DND-41 (cell line): ENCODE measurements around the gene COL8A1.

ENCODE experiments used
- ATAC-seq: fragments of 200-7000 bp; cut with Tn5 transposase; 3 replicates; pipeline ENCODE4 v1.9.1; 2021; ENCODE audit warnings: low read depth; ENCODE audit not compliant: insufficient read depth
- DNase-seq: peaks from one replicate; pipeline ENCODE4 v3.0.0-alpha.2; 2020
- H2AFZ ChIP-seq: 2 replicates; pipeline ENCODE4 v1.6.0; 2012; ENCODE audit warnings: low read depth, low read length
- H3K27ac ChIP-seq: 2 replicates; pipeline ENCODE4 v1.5.1; 2012; ENCODE audit warnings: low read length, inconsistent platforms
- H3K27me3 ChIP-seq: fragments of 200-600 bp; sonication (generic); 2 replicates; pipeline ENCODE4 v1.6.0; 2012; ENCODE audit warnings: low read length, mild to moderate bottlenecking, inconsistent platforms; ENCODE audit not compliant: insufficient read depth, poor library complexity
- H3K36me3 ChIP-seq: 2 replicates; pipeline ENCODE4 v1.5.1; 2012; ENCODE audit warnings: low read length, inconsistent platforms; ENCODE audit not compliant: insufficient read depth
- H3K4me1 ChIP-seq: 2 replicates; pipeline ENCODE4 v1.5.1; 2012; ENCODE audit warnings: mild to moderate bottlenecking, low read length; ENCODE audit not compliant: insufficient read depth
- H3K4me2 ChIP-seq: 2 replicates; pipeline ENCODE4 v1.6.0; 2012; ENCODE audit warnings: mild to moderate bottlenecking, moderate library complexity, low read length, inconsistent platforms; ENCODE audit not compliant: insufficient read depth
- H3K4me3 ChIP-seq, 2 experiments: fragments of 200-600 bp in 1 of 2; shearing (Covaris generic) in 1 of 2; 2 replicates each; pipeline ENCODE4 v1.5.1; 2012 to 2016; ENCODE audit warnings: inconsistent platforms in 2 of 2, low read length in 2 of 2, mild to moderate bottlenecking in 2 of 2, low read depth in 1 of 2, moderate library complexity in 1 of 2
- H3K79me2 ChIP-seq: 2 replicates; pipeline ENCODE4 v1.6.0; 2012; ENCODE audit warnings: low read length, inconsistent platforms; ENCODE audit not compliant: insufficient read depth
- H3K9ac ChIP-seq: 2 replicates; pipeline ENCODE4 v1.6.0; 2012; ENCODE audit warnings: low read depth, mild to moderate bottlenecking, inconsistent platforms, low read length, moderate library complexity
- H3K9me3 ChIP-seq: 2 replicates; pipeline ENCODE4 v1.5.1; 2012; ENCODE audit warnings: low read length, moderate library complexity, mild to moderate bottlenecking, inconsistent platforms; ENCODE audit not compliant: insufficient read depth, severe bottlenecking
- H4K20me1 ChIP-seq: 2 replicates; pipeline ENCODE4 v1.6.0; 2012; ENCODE audit warnings: low read length; ENCODE audit not compliant: insufficient read depth
- CTCF ChIP-seq: IDR thresholded peaks from 2 replicates; pipeline ENCODE4 v1.5.1; 2012; ENCODE audit warnings: borderline replicate concordance, low read length, moderate library complexity, mild to moderate bottlenecking; ENCODE audit not compliant: poor library complexity, severe bottlenecking; ENCODE audit errors: extremely low read depth
- EZH2 ChIP-seq: IDR thresholded peaks from 3 replicates; pipeline ENCODE4 v1.6.1; 2012; ENCODE audit warnings: borderline replicate concordance, low read depth, mild to moderate bottlenecking, moderate library complexity, low read length, inconsistent platforms; ENCODE audit not compliant: severe bottlenecking

The COL8A1 gene

GRCh38 chr3:99648101-99648500, 9.7 kb downstream of the COL8A1 start:
- Histone ChIP-seq H3K4me3 (no peak overlapping the region), H3K9me3 (no peaks in the 10 kb centered on the region), H3K27ac (no peak overlapping the region), H4K20me1 (no peaks in the 10 kb centered on the region), H3K36me3 (no peaks in the 10 kb centered on the region), H3K9ac (no peak overlapping the region), H3K79me2 (no peaks in the 10 kb centered on the region), H2AFZ (no peak overlapping the region), H3K27me3 (no peaks in the 10 kb centered on the region), H3K4me2 (no peak overlapping the region), H3K4me1 (no peaks in the 10 kb centered on the region)
- ATAC-seq (no peak), DNase-seq (no peak)
- no peak for TF ChIP-seq EZH2
- TF ChIP-seq CTCF, result no peak

DNA sequence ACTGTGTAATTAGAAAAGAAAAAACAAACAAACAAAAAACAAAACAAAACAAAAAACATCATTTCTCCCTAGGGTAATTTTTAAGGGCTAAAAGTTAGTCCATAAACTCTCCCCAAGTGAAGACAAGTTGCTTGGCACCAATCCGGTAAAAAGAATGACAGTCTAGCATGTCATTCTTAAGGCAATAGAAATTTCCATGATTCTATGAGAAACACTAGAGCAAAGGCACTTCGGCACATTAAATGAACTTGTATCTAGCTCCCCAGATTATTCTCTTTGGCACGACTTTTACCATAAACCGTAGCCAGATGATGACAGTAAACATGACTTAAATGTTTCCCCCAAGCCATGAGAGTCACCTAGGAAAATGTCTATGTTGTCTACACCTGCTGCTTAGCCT, 10.1 kb downstream of the COL8A1 start:
- Histone ChIP-seq H2AFZ (no peak overlapping the region), H3K36me3 (no peaks in the 10 kb centered on the region), H3K4me3 (no peak overlapping the region), H3K4me2 (no peak overlapping the region), H3K9me3 (no peaks in the 10 kb centered on the region), H4K20me1 (no peaks in the 10 kb centered on the region), H3K27ac (no peak overlapping the region), H3K79me2 (no peaks in the 10 kb centered on the region), H3K4me1 (no peaks in the 10 kb centered on the region), H3K27me3 (no peaks in the 10 kb centered on the region), H3K9ac (no peak overlapping the region)
- ATAC-seq (no peak), DNase-seq (no peak)
- TF ChIP-seq CTCF (no peak), EZH2 (no peak)

DNA sequence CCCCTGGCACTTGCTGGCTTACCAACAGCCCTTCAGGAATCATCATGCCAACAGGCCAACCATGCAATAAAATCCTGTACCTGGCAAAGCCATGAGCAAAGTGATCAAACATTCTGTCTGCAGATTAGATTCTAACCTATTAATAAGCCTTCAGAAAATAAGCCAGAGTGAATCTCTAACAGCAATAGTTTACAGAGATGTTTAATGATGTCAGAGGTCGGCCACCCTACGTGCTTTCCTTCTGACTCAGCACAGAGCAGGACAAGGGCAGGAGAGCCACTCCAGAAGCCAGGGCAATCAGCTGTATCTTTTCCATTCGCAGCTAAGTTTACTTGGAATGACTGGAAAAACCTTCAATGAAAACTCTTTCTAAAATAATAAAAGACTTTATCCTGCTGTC, 13.1 kb downstream of the COL8A1 start:
- ATAC-seq, result no peak
- H3K4me3 ChIP-seq, result no peak overlapping the region
- H3K36me3 ChIP-seq, result no peaks in the 10 kb centered on the region
- no peak for DNase-seq
- no peak overlapping the region for H2AFZ ChIP-seq
- H4K20me1 ChIP-seq, result no peaks in the 10 kb centered on the region
- no peaks in the 10 kb centered on the region for H3K9me3 ChIP-seq
- TF ChIP-seq EZH2 (no peak), CTCF (no peak)
- H3K4me2 ChIP-seq, result no peak overlapping the region
- no peaks in the 10 kb centered on the region for H3K27me3 ChIP-seq
- no peaks in the 10 kb centered on the region for H3K4me1 ChIP-seq
- no peak overlapping the region for H3K9ac ChIP-seq
- H3K27ac ChIP-seq, result no peak overlapping the region
- no peaks in the 10 kb centered on the region for H3K79me2 ChIP-seq

GRCh38 chr3:99656624-99657023, 18.2 kb downstream of the COL8A1 start:
- Histone ChIP-seq H3K9ac (no peak overlapping the region), H3K4me3 (no peak overlapping the region), H2AFZ (no peak overlapping the region), H3K4me2 (no peak overlapping the region), H3K4me1 (no peaks in the 10 kb centered on the region), H3K27ac (no peak overlapping the region), H3K79me2 (no peaks in the 10 kb centered on the region), H4K20me1 (no peaks in the 10 kb centered on the region), H3K27me3 (no peaks in the 10 kb centered on the region), H3K36me3 (no peaks in the 10 kb centered on the region), H3K9me3 (no peaks in the 10 kb centered on the region)
- TF ChIP-seq CTCF, result no peak
- TF ChIP-seq EZH2, result no peak
- DNase-seq (no peak), ATAC-seq (no peak)
